Loucy (cell line): ENCODE results near the gene KCNK5.

ENCODE experiments used
- H2AFZ ChIP-seq: fragments of 200-600 bp; sonication (generic); 2 replicates; pipeline ENCODE4 v1.6.0; 2016; ENCODE audit warnings: antibody characterized with exemption, mild to moderate bottlenecking, low read length, moderate library complexity
- H3F3A ChIP-seq: fragments of 200-600 bp; 2 replicates; pipeline ENCODE4 v1.6.0; 2016; ENCODE audit warnings: antibody characterized with exemption, low read depth, mild to moderate bottlenecking
- H3K27me3 ChIP-seq: fragments of 200-600 bp; sonication (generic); 2 replicates; pipeline ENCODE4 v1.6.1; 2014; ENCODE audit warnings: low read length, mild to moderate bottlenecking; ENCODE audit not compliant: insufficient read depth, poor library complexity, severe bottlenecking
- H3K36me3 ChIP-seq: fragments of 200-600 bp; sonication (generic); 2 replicates; pipeline ENCODE4 v1.6.1; 2016; ENCODE audit warnings: low read length; ENCODE audit not compliant: insufficient read depth
- H3K4me1 ChIP-seq: fragments of 200-600 bp; sonication (generic); 2 replicates; pipeline ENCODE4 v1.5.1; 2014; ENCODE audit warnings: low read length, mild to moderate bottlenecking; ENCODE audit not compliant: insufficient read depth, poor library complexity, severe bottlenecking
- H3K4me2 ChIP-seq: fragments of 200-600 bp; sonication (generic); 2 replicates; pipeline ENCODE4 v1.6.0; 2014; ENCODE audit warnings: antibody characterized with exemption, low read length, low read depth, mild to moderate bottlenecking; ENCODE audit not compliant: poor library complexity, severe bottlenecking
- H3K4me3 ChIP-seq: fragments of 200-600 bp; sonication (generic); 2 replicates; pipeline ENCODE4 v1.5.1; 2014; ENCODE audit warnings: low read length, mild to moderate bottlenecking, mixed read lengths; ENCODE audit not compliant: poor library complexity, severe bottlenecking
- H3K79me2 ChIP-seq: fragments of 200-600 bp; sonication (generic); 2 replicates; pipeline ENCODE4 v1.6.1; 2014; ENCODE audit warnings: low read length; ENCODE audit not compliant: insufficient read depth
- H3K9ac ChIP-seq: fragments of 200-600 bp; sonication (generic); 2 replicates; pipeline ENCODE4 v1.6.0; 2014; ENCODE audit warnings: mild to moderate bottlenecking, low read depth, low read length, moderate library complexity; ENCODE audit not compliant: poor library complexity, severe bottlenecking
- H3K9me2 ChIP-seq: fragments of 200-600 bp; sonication (generic); replicated peaks from 2 replicates; pipeline ENCODE4 v1.6.1; 2016; ENCODE audit warnings: low read depth, low read length, mixed read lengths
- H3K9me3 ChIP-seq: fragments of 200-600 bp; sonication (generic); 2 replicates; pipeline ENCODE4 v1.6.1; 2014; ENCODE audit warnings: mild to moderate bottlenecking, antibody characterized with exemption, low read length, low read depth; ENCODE audit not compliant: insufficient read depth
- H4K20me1 ChIP-seq: fragments of 200-600 bp; sonication (generic); 2 replicates; pipeline ENCODE4 v1.6.0; 2014; ENCODE audit warnings: antibody characterized with exemption, low read length, mild to moderate bottlenecking; ENCODE audit not compliant: insufficient read depth, poor library complexity, severe bottlenecking
- CTCF ChIP-seq: fragments of 200-600 bp; sonication (generic); conservative IDR thresholded peaks from 2 replicates; pipeline ENCODE4 v1.5.1; 2014; ENCODE audit warnings: mild to moderate bottlenecking, antibody characterized with exemption, low read length
- EZH2phosphoT487 ChIP-seq: fragments of 200-600 bp; IDR thresholded peaks from 2 replicates; pipeline ENCODE4 v1.6.1; 2018; ENCODE audit warnings: antibody characterized with exemption, mild to moderate bottlenecking, moderate library complexity, borderline replicate concordance

The KCNK5 gene

DNA sequence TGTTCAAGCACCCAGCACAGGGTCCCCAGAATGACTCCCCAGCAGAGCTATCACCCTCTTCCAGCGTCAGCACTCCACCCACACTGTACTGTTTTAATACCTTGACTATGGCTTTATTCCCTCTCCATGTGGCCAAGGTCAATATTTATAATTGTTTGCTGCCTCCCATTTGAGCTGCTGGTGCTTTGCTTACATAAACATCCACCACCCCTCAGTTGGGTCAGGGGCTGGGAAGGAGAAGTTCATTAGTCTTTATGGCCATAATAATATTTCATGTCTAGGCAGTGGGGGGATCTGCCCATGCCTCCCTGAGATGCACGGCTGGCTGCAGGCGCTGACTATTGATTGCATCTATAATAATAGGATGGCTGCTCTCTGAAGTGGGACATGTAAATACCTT, 72.5 kb downstream of the KCNK5 start:
- no peaks in the 10 kb centered on the region for H4K20me1 ChIP-seq
- no peak overlapping the region for H3K4me3 ChIP-seq
- H2AFZ ChIP-seq: no peak overlapping the region
- no peaks in the 10 kb centered on the region for H3K9me2 ChIP-seq
- H3F3A ChIP-seq: no peaks in the 10 kb centered on the region
- H3K79me2 ChIP-seq: no peaks in the 10 kb centered on the region
- H3K9me3 ChIP-seq: no peaks in the 10 kb centered on the region
- H3K4me2 ChIP-seq: no peak overlapping the region
- peaks cover 23% of the 10 kb centered on the region for H3K4me1 ChIP-seq
- TF ChIP-seq CTCF: no peak
- TF ChIP-seq EZH2phosphoT487: no peak
- H3K27me3 ChIP-seq: no peaks in the 10 kb centered on the region
- H3K9ac ChIP-seq: no peak overlapping the region
- no peaks in the 10 kb centered on the region for H3K36me3 ChIP-seq

DNA sequence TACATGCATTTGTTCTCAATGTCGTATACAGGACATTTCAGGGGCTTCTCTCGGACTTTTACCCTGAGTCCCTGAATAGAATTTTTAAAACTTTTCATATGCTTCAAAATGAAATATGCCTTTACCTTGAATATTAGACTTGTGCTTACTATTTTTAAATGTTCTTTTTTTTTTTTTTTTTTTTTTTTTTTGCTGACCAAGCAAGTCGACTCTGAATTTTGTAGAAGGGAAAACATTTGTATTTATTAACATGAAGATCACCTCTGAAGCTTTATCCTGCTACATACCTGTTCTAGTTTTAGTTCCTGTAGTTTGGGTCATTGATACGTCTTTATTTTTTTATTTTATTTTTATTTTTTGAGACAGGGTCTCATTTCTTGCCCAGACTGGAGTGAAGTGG, 74.6 kb downstream of the KCNK5 start:
- peaks cover 8% of the 10 kb centered on the region; the same call in 1 of the 2 replicates for H3F3A ChIP-seq
- H3K27me3 ChIP-seq: no peaks in the 10 kb centered on the region
- no peaks in the 10 kb centered on the region for H3K9me3 ChIP-seq
- H3K79me2 ChIP-seq: no peaks in the 10 kb centered on the region
- no peak overlapping the region for H3K4me3 ChIP-seq
- H2AFZ ChIP-seq: no peak overlapping the region
- no peak overlapping the region for H3K4me2 ChIP-seq
- H4K20me1 ChIP-seq: no peaks in the 10 kb centered on the region
- H3K4me1 ChIP-seq: peaks cover 40% of the 10 kb centered on the region
- no peaks in the 10 kb centered on the region for H3K9me2 ChIP-seq
- H3K36me3 ChIP-seq: no peaks in the 10 kb centered on the region
- H3K9ac ChIP-seq: no peak overlapping the region
- TF ChIP-seq CTCF (no peak), EZH2phosphoT487 (no peak)

DNA sequence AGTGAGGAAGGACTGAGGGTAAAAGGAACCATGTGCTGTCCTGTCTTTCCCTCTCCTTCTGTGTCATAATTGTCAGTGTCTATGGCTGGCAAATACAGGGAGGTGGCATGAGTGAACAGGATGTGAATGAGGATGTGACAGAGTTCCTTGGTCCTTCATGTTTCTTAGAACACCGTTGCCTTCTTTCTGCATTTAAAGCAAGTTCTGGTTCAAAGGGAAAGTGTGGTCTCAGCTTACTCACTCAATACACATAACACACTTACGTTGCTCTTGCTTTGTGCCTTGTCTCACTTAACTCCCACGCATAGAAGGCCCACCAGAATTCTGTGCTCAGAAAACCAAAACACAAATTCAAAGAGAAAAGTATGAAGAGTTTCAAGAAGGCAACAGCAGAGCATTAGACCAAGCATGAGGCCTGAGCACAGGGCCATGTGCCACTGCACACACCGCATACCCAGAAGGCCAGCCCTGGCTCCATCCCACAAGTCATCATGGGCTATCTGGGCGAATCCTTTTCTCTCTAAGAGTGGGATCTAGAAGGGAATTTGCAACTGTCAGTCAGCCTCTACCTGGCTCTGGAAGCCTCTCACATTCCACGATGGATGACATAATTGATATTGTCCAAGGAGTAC, 75.4 kb downstream of the KCNK5 start:
- Histone ChIP-seq H3K4me3 (no peak overlapping the region), H3K36me3 (no peaks in the 10 kb centered on the region), H3F3A (peaks cover 8% of the 10 kb centered on the region; the same call in 1 of the 2 replicates), H3K4me1 (peaks cover 40% of the 10 kb centered on the region), H2AFZ (no peak overlapping the region), H3K79me2 (no peaks in the 10 kb centered on the region), H3K9me3 (no peaks in the 10 kb centered on the region), H3K27me3 (no peaks in the 10 kb centered on the region), H4K20me1 (no peaks in the 10 kb centered on the region), H3K4me2 (no peak overlapping the region), H3K9ac (no peak overlapping the region), H3K9me2 (no peaks in the 10 kb centered on the region)
- no peak for TF ChIP-seq EZH2phosphoT487
- no peak for TF ChIP-seq CTCF
